GM19438 (cell line): ENCODE data around the gene CORO6.
"Not testable (repeated sequence)": the region's sequence is repeated elsewhere in the genome, so short reads cannot be mapped to it uniquely, and the experiment has no call there.

Source experiments
- ATAC-seq: cut with Tn5 transposase; IDR thresholded peaks from one replicate; pipeline ENCODE4 v1.9.1; 2021; ENCODE audit warnings: low read depth; ENCODE audit not compliant: unreplicated experiment

Gene CORO6

DNA sequence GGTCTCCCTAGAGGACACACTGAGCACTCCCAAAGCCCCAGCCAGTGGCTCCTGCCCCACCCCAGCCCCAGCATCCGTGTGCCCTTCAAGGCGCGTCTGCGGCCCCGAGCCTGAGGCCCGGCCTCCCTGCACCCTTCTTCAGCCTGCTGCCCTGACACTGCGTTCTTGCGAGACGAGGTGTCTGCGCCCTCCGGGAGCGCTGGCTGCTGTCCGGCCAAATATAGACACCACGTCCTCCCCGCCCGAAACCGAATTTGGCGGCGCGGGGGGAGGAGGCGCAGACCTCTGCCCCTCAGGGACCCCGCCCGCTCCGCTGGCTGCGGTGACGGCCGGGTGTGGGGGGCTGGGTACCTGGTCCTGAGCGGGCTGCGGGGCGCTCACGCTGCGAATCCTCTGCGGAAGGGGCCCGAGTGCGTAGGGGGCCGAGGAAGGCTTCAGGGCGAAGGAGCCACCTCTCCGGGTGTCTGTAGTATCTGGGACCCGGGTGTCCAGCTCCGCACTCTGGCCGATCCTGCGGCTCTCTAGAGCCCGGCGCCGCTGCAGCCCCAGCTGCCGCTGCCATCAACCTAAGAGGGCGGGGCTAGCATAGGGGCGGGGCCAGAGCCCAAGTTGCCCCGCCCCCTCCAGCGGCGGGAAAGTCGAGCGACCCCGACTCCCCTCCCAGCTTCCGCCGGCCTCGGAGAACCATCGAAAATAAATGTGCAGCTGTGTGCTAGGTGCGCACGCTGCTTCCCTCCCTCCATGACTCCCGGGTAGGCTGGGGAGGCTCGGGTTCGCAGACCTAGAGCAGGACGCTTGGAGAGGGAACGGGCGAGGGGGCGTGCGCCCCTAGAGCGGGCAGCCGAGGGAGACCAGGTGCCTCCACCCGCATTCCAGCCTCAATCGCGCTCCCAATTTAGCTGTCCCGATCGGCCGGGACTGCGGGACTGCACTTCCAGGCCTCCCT, at the start of gene CORO6:
Gene CORO6 (minus strand): TSS at position 576 of the 946 bp plus-strand sequence. CDS start 1,491 bp downstream, outside the sequence.
- peak; percentile 59 for ATAC-seq

GRCh38 chr17:29671661-29672060, 48.9 kb upstream of the CORO6 start:
- no peak for ATAC-seq

DNA sequence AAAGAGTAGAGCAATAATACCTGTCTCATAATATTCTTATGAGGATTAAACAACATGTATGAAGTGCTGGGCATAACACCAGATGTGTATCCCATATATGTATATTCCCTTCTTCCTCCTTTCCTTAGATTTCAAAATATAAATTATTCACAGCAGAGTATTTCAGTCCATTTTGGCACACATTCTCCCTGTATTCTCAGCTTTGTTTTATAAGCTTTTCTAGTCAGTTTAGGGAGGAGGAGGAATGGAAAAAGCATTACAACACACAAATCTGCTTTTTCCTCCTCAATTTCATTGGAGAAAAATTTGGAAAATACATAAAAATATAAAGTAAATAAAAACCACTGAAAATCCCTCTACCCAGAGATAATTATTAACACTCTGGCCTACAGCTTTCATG, 46.6 kb upstream of the CORO6 start:
- ATAC-seq, result no peak

DNA sequence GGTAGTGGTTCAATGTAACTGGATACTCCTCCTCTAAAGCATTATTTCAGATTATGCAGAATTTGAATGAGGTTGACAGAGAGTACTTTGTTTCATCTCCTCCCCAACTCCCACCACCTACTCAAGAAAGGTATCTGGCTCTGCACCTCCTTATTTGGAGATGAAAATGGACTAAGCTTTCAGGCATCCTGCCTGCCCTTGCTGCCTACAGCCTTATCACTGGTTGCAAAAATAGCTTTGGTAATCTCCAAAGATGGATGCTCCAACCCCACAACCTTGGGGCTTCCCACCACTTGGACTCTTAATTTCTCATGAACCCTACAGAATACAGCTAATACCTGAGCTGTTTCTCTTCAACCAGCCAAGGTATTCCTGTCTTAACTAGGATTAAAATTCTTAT, 45.3 kb upstream of the CORO6 start:
- ATAC-seq, result no peak

GRCh38 chr17:29665481-29665810, 42.7 kb upstream of the CORO6 start:
- no peak for ATAC-seq

GRCh38 chr17:29664743-29665480, 42.2 kb upstream of the CORO6 start:
- no peak for ATAC-seq

DNA sequence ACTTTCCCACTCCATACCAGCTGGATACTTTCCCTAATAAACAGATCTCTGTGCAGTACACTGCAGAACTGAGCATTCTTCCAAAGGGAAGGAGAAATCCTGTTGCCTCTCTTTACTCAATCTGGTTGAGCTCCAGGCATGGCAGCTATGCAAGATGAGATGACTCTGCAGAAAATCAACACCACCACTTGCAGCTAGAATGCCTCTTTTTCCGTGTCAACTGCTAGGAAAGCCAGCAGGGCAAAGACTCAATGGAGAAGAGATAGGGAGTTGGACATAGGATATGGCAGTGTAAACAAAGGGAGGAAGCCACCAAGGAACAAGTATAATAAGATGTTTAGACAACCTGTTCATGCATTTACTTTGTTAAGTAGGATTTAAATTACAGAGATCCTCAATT, 40.4 kb upstream of the CORO6 start:
- ATAC-seq, result no peak

DNA sequence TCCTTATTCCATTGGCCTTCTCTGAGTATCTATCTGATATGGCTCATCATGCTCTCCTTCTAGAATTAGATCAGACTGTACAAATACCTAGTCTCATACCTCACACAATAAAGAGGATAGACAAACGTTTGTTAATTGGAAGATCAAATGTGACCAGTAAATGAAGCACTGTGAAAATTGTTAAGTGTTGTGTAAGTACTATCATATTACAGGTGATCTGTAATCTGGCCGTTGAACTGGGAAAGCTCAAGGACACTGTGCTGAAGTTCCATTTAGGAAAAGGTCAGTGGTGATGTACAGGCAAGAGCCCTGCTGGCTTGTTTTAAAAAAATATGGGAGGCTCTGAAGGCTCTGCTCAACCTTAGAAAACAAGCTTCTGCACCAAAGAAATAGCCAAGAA, 38.5 kb upstream of the CORO6 start:
- ATAC-seq, result no peak

DNA sequence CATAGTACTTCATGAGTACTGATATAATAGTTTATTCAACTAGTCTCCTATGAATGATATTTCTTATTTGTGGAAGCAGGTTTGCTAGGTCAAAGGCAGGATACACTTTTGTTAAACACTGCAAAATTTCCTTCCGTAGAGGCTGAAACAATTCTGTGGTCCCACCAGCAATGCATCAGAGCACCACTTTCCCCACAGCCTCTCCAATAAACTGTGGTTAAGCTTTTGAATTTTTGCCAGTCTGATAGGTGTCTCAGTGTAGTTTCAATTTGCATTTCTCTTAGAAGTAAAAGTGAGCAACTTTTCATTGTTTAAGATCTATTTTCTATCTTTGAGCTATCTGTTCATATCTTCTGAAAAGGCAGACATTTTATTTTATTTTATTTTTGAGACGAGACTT, 36.4 kb upstream of the CORO6 start:
- no peak for ATAC-seq

GRCh38 chr17:29655323-29655722, 32.6 kb upstream of the CORO6 start:
- no peak for ATAC-seq

DNA sequence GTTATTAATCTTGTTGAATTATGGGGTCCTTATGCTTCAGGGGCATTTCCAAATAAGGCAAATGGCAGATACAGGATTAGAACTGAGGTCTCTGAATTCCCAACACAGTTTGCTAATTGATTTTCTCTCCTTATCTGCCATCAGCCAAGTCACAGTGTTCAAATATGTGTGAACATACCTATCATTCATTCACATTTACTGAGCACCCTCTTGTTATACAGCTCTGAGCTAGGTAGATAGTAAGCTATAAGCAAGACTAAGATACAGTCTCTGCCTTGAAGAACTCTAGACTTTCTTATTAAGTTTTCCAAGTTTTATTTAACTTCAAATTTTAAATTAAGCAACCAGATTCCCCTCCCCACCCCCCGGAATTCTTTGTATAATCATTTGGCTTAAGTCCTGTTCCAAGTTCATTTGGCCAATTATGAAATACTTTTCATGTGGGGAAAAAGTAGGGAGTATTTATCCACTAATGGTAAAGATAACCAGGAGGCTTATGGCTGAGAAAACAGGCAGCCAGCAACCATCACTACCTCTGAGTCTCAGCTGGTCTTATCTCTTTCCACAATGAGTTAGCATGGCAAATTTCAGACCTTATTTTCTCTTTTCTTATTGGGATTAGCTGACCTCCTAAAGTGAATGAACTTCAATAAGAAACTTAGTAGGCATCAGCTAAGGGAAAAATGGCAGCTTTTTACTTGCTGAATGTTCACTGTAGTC, 31.4 kb upstream of the CORO6 start:
- ATAC-seq, result no peak

DNA sequence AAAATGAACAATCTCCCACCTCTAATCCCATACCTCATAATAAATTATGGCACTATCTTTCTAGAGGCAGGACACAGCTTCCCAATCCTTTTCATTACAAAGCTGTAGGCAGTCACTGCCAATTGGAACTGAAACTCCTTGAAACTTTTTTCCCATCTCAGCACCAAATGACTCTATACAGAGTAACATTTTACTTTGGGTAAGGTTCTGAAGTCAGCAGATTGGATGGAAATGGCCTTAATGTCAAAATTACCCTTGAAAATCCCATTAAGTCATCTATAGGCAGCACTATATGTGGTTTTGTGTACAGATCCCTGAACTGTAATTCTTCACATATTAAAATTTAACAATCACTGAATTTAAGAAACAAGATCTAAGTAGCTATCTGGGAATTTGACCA, 30.3 kb upstream of the CORO6 start:
- ATAC-seq, result no peak

DNA sequence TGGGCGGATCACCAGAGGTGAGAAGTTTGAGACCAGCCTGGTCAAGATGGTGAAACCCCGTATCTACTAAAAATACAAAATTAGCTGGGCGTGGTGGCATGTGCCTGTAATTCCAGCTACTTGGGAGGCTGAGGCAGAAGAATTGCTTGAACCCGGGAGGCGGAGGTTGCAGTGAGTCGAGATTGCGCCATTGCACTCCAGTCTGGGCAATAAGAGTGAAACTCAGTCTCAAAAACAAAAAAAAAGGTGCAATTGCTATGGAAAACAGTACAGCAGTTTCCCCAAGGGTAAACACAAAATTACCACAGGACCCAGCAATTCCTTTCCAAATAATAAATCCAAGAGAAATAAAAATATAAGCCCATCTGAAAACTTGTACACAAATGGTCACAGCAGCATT, 29.2 kb upstream of the CORO6 start:
- not testable (repeated sequence) for ATAC-seq

DNA sequence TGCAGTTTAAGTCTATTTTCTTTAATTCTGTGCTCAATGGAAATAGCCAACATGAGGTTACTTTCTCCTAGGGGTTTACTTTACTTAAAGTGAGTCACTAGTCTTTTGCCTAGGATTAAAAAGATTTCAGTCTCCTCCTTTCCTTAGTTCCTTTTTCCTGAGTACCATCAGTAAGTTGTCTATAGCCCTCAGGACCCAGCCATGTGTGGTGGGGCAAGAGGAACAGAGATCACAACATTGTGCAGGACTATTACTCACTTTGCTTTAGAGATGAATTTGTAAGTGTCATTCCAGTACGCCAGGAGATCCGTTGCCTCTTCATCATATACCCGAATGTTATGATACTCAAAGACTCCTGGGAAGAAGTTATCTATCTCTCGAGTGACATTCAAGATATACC, 27.7 kb upstream of the CORO6 start:
- ATAC-seq, result no peak

DNA sequence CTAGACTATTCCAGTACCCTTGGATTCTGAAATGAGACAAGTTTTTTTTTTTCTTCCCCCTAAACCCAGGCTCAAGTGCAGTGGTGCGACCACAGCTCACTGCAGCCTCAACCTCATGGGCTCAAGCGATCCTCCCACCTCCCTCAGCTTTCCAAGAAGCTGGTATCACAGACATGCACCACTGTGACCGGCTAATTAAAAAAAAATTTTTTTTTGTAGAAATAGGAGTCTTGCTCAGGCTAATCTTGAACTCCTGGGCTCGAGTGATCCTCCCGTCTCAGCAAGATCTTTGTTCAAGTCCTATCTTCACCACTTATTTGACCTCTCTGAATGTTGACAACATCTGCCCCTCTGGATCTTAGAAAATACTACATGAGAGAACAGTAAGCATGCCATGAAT, 26.6 kb upstream of the CORO6 start:
- no peak for ATAC-seq

DNA sequence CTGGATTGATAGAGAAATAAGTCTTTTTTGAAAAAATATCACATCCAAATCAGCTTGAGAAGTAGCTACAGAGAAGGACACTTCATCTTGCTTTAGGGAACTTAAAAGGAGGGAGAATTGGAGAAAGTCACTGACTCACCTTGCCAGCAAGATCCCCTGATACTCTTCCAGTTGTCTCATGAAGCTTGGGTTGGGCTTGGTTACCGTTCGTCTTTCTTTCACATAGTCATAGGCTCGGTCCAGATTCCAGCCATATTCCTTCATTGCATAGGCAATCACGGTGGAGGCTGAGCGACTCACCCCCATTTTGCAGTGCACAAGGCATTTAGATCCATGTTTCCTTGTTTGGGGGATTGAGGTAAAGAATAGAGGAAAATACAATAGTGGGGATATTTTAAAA, 25.3 kb upstream of the CORO6 start:
- ATAC-seq, result no peak

DNA sequence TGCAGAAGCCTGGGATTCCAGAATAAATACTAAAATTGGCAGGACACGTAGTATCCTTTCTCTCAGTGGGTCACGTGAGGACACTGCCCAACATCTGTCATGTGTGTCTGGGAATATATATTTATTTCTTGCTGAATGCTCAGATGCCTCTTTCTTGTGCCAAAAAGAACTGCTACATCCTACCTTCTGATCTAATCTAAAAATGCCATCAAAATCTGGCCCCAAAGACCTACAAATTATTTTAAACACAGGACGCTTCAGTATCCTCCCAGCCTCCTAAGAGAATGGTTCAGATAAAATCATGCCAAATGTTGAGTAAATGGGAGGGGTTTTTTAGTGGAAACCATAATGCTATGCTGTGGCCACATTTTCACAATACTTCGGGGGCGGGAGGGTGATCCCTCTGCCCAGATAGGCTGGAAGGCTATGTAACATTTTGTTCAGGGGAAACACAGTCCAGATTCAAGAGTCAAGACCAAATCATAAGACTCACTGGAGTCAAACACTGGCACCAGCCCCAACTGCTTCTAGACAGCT, 22.9 kb upstream of the CORO6 start:
- ATAC-seq, result no peak

DNA sequence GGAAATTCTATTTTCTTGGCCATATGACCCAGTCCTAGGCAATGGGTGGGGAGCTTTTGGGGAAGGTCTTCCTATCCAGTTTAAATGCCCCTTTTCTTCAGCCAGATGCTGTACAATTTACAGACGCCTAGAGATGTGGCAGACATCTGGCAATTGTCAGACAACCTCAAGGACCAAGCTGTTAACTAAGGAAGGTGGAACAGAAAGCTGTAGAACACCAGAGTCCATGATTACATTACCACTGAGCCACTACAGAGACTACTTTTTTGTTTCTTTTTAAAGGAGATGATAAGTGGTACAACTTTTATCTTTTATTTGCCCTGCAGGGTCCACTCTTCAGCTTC, 21.1 kb upstream of the CORO6 start:
- ATAC-seq, result no peak

DNA sequence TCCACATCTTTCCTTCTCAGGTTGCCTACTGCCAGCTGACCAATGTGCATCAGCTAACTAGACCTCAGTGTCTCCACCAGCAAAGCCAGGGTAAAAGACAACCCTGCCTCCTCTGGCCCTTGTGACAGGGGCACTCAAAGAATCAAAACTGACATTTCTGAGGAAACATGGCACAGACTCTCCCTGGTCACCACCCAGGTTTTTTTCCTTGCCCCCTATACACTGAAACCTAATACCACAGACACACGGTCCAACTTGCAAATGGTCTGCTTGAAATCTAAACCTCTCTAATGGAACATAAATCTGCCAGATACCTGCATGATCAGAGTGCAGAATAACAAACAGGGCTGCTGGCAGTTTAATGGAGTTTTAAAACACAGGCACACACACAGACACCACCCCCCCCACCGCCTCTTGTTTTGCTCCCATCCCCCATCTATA, 19.5 kb upstream of the CORO6 start:
- ATAC-seq, result no peak

DNA sequence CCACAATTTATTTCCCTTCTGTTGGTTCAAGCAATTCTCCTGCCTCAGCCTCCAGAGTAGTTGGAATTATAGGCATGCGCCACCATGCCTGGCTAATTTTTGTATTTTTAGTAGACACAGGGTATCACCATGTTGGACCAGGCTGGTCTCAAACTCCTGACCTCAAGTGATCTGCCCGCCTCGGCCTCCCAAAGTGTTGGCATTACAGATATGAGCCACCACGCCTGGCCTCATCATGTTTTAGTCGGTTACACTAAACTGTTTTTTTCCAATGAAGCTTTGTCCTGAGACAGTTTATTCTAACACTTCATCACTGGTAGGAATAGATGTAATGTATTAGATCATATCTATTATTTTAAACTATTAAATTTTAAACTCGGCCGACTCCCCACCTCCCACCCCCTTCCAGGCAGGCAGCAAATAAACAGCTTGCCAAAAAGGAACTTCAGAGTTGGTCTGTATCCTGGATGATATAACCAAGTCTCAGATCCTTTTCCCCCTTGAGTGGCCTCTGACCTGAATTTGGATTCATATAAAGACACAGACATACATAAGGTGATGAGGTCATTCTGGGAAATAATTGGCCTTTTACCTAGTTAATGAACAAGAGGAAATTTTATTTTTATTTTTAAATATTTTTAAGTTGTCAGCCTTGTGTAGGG, 18.4 kb upstream of the CORO6 start:
- ATAC-seq, result no peak

- ATAC-seq, result no peak
These were observed 17.7 kb upstream of the CORO6 start for GRCh38 chr17:29640413-29640812.
